ENCODE results near the gene CTXN3.

CTXN3 gene

DNA sequence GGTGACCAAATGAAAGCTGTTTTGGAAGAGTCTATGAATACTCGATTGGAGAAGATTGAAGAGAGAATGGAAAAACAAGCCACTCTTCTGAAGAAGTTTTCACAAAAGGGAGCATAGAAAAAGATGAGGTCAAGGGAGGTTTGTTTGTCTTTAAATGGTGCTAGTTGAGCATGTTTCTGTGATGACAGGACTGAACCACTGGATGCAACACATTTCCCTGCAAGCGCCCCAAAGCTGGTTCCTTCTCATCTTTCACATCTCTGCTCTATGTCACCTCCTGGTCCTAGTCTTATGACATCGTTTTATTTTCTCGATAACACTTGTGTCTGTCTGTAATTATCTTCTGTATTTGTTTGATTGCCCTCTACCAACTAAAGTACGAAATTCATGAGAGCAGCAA, 50.5 kb downstream of the CTXN3 start:
- no peak overlapping the region for H3K27ac ChIP-seq (ENCODE audit: low read length)
- no peak overlapping the region for H3K9ac ChIP-seq (ENCODE audit: low read depth, low read length)
- no peak for ATAC-seq (ENCODE audit: insufficient read depth, low read depth)
- H3K4me2 ChIP-seq (ENCODE audit: insufficient read depth, low read length): no peak overlapping the region
- no peaks in the 10 kb centered on the region for H3K36me3 ChIP-seq (ENCODE audit: insufficient read depth, low read length)
- no peak overlapping the region for H2AFZ ChIP-seq (ENCODE audit: low read depth, low read length)
- TF ChIP-seq EZH2 (IDR thresholded peaks at IDR 0.05; ENCODE audit: borderline replicate concordance, low read depth, low read length, severe bottlenecking): no peak
- no peaks in the 10 kb centered on the region for H3K9me3 ChIP-seq (ENCODE audit: insufficient read depth, low read length, severe bottlenecking)
- no peaks in the 10 kb centered on the region for H3K4me1 ChIP-seq (ENCODE audit: insufficient read depth, low read length)
- no peak for DNase-seq
- no peak overlapping the region for H3K4me3 ChIP-seq (ENCODE audit: low read depth in 1 of 2, low read length in 2 of 2)
- H3K79me2 ChIP-seq (ENCODE audit: insufficient read depth, low read length): no peaks in the 10 kb centered on the region
- no peaks in the 10 kb centered on the region for H4K20me1 ChIP-seq (ENCODE audit: insufficient read depth, low read length)
- no peaks in the 10 kb centered on the region for H3K27me3 ChIP-seq (ENCODE audit: insufficient read depth, low read length, poor library complexity)

- Histone ChIP-seq H3K9me3 (ENCODE audit: insufficient read depth, low read length, severe bottlenecking) (no peaks in the 10 kb centered on the region), H2AFZ (ENCODE audit: low read depth, low read length) (no peak overlapping the region), H3K9ac (ENCODE audit: low read depth, low read length) (no peak overlapping the region), H3K4me1 (ENCODE audit: insufficient read depth, low read length) (no peaks in the 10 kb centered on the region), H3K27me3 (ENCODE audit: insufficient read depth, low read length, poor library complexity) (no peaks in the 10 kb centered on the region), H3K36me3 (ENCODE audit: insufficient read depth, low read length) (no peaks in the 10 kb centered on the region), H3K4me2 (ENCODE audit: insufficient read depth, low read length) (no peak overlapping the region), H3K27ac (ENCODE audit: low read length) (no peak overlapping the region), H3K4me3 (ENCODE audit: low read depth in 1 of 2, low read length in 2 of 2) (no peak overlapping the region), H3K79me2 (ENCODE audit: insufficient read depth, low read length) (no peaks in the 10 kb centered on the region), H4K20me1 (ENCODE audit: insufficient read depth, low read length) (no peaks in the 10 kb centered on the region)
- TF ChIP-seq EZH2 (IDR thresholded peaks at IDR 0.05; ENCODE audit: borderline replicate concordance, low read depth, low read length, severe bottlenecking): no peak
- DNase-seq (no peak), ATAC-seq (ENCODE audit: insufficient read depth, low read depth) (no peak)
Measured at GRCh38 chr5:127700237-127700766, 51.4 kb downstream of the CTXN3 start.

DNA sequence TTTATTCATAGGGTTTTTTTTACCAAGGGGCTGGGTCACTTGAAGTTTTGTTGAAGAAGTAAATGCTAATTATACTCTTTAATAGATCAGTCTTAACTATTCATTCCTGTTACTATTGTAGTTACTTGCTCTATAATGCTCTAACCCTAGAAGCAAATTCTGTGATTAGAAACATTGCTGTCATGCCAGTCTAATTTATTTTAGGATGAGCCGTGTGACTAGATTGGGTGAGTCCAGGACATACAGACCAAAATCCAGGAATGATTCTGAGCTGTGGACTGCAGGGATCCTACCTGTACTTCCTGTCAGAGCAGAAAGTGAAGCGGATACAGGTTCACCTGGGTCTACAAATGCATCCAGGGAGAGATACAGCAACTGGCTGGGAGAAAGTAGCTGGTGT, 53.6 kb downstream of the CTXN3 start:
- ATAC-seq (ENCODE audit: insufficient read depth, low read depth): no peak
- no peak overlapping the region for H3K4me2 ChIP-seq (ENCODE audit: insufficient read depth, low read length)

GRCh38 chr5:127702926-127703561, 54.2 kb downstream of the CTXN3 start, which contains the start of gene CCDC192:
Gene CCDC192 (plus strand): TSS chr5:127703391. CDS start chr5:127703446, 55 bp downstream.
- DNase-seq: no peak
- Histone ChIP-seq H3K79me2 (ENCODE audit: insufficient read depth, low read length) (no peaks in the 10 kb centered on the region), H2AFZ (ENCODE audit: low read depth, low read length) (no peak within 1 kb of the TSS), H3K36me3 (ENCODE audit: insufficient read depth, low read length) (no peaks in the 10 kb centered on the region), H4K20me1 (ENCODE audit: insufficient read depth, low read length) (no peaks in the 10 kb centered on the region), H3K9ac (ENCODE audit: low read depth, low read length) (no peak within 1 kb of the TSS), H3K4me2 (ENCODE audit: insufficient read depth, low read length) (no peak within 1 kb of the TSS), H3K27me3 (ENCODE audit: insufficient read depth, low read length, poor library complexity) (no peaks in the 10 kb centered on the region), H3K4me3 (ENCODE audit: low read depth in 1 of 2, low read length in 2 of 2) (no peak within 1 kb of the TSS), H3K9me3 (ENCODE audit: insufficient read depth, low read length, severe bottlenecking) (no peaks in the 10 kb centered on the region), H3K4me1 (ENCODE audit: insufficient read depth, low read length) (no peaks in the 10 kb centered on the region), H3K27ac (ENCODE audit: low read length) (no peak within 1 kb of the TSS)
- no peak for TF ChIP-seq EZH2 (IDR thresholded peaks at IDR 0.05; ENCODE audit: borderline replicate concordance, low read depth, low read length, severe bottlenecking)
- TF ChIP-seq, protein P1, sequence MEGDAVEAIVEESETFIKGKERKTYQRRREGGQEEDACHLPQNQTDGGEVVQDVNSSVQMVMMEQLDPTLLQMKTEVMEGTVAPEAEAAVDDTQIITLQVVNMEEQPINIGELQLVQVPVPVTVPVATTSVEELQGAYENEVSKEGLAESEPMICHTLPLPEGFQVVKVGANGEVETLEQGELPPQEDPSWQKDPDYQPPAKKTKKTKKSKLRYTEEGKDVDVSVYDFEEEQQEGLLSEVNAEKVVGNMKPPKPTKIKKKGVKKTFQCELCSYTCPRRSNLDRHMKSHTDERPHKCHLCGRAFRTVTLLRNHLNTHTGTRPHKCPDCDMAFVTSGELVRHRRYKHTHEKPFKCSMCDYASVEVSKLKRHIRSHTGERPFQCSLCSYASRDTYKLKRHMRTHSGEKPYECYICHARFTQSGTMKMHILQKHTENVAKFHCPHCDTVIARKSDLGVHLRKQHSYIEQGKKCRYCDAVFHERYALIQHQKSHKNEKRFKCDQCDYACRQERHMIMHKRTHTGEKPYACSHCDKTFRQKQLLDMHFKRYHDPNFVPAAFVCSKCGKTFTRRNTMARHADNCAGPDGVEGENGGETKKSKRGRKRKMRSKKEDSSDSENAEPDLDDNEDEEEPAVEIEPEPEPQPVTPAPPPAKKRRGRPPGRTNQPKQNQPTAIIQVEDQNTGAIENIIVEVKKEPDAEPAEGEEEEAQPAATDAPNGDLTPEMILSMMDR (IDR thresholded peaks at IDR 0.05; ENCODE audit: borderline replicate concordance, extremely low read depth, low read length, poor library complexity, severe bottlenecking): no peak
- no peak for ATAC-seq (ENCODE audit: insufficient read depth, low read depth)

More for the DNA sequence above, 53.6 kb downstream of the CTXN3 start:
- no peaks in the 10 kb centered on the region for H4K20me1 ChIP-seq (ENCODE audit: insufficient read depth, low read length)
- H3K27me3 ChIP-seq (ENCODE audit: insufficient read depth, low read length, poor library complexity): no peaks in the 10 kb centered on the region
- no peak for DNase-seq
- H3K4me1 ChIP-seq (ENCODE audit: insufficient read depth, low read length): no peaks in the 10 kb centered on the region
- H3K9me3 ChIP-seq (ENCODE audit: insufficient read depth, low read length, severe bottlenecking): no peaks in the 10 kb centered on the region
- no peaks in the 10 kb centered on the region for H3K36me3 ChIP-seq (ENCODE audit: insufficient read depth, low read length)
- H2AFZ ChIP-seq (ENCODE audit: low read depth, low read length): no peak overlapping the region
- no peak overlapping the region for H3K9ac ChIP-seq (ENCODE audit: low read depth, low read length)
- H3K4me3 ChIP-seq (ENCODE audit: low read depth in 1 of 2, low read length in 2 of 2): no peak overlapping the region
- TF ChIP-seq EZH2 (IDR thresholded peaks at IDR 0.05; ENCODE audit: borderline replicate concordance, low read depth, low read length, severe bottlenecking): no peak
- TF ChIP-seq, protein P1 (IDR thresholded peaks at IDR 0.05; ENCODE audit: borderline replicate concordance, extremely low read depth, low read length, poor library complexity, severe bottlenecking): no peak
- H3K27ac ChIP-seq (ENCODE audit: low read length): no peak overlapping the region
- H3K79me2 ChIP-seq (ENCODE audit: insufficient read depth, low read length): no peaks in the 10 kb centered on the region
